GM21390 (cell line): Measurements from ENCODE around the gene CACNB2.
"Not testable (repeated sequence)": the region's sequence is repeated elsewhere in the genome, so short reads cannot be mapped to it uniquely, and the experiment has no call there.

ENCODE experiments used
- ATAC-seq: cut with Tn5 transposase; IDR thresholded peaks from one replicate; pipeline ENCODE4 v1.9.1; 2021; ENCODE audit not compliant: unreplicated experiment

Gene CACNB2

GRCh38 chr10:18554479-18554878 is 414.3 kb downstream of the CACNB2 start:
- no peak for ATAC-seq

- ATAC-seq, result no peak
Measured at GRCh38 chr10:18556522-18557147, 416.4 kb downstream of the CACNB2 start.

DNA sequence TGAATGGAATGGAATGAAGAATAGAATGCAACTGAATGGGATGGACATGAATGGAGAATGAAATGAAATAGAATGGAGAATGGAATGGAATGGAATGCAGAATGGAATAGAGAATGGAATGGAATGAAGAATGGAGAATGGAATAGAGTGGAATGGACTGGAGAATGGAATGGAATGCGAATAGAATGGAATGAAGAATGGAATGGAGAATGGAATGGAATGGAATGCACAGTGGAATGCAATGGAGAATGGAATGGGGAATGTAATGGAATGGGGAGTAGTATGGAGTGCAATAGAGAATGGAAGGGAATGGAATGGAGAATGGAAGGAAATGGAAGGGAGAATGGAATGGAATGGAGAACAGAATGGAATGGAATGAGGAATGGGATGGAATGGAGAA is 417.7 kb downstream of the CACNB2 start:
- ATAC-seq, result no peak

GRCh38 chr10:18561861-18562551 is 421.8 kb downstream of the CACNB2 start:
- no peak for ATAC-seq

DNA sequence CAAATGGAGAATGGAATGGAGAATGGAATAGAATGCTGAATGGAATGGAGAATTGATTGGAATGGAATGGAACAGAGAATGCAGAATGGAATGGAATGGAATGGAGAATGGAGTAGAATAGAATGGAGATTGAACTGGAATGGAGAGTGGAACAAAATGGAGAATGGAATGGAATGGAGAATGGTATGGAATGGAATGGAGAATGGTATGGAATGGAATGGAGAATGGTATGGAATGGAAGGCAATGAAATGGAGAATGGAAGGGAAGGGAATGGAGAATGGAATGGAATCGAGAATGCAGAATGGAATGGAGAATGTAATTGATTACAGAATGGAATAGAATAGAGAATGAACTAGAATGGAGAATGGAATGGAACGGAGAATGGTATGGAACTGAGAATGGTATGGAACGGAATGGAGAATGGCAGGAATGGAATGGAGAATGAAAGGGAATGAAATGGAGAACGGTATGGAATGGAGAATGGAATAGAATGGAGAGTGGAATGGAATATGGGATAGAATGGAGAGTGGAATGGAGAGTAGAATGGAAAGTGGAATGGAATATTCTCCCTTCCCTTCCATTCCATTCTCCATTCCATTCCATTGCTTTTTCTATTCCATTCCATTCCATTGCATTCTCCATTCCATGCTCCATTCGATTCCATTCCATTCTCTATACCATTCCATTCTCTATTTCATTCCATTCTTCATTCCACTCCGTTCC is 422.9 kb downstream of the CACNB2 start:
- no peak for ATAC-seq

- ATAC-seq, result no peak
Measured at GRCh38 chr10:18565006-18565405, 424.8 kb downstream of the CACNB2 start.

- no peak for ATAC-seq
Measured at GRCh38 chr10:18566177-18566576, 426.0 kb downstream of the CACNB2 start.

DNA sequence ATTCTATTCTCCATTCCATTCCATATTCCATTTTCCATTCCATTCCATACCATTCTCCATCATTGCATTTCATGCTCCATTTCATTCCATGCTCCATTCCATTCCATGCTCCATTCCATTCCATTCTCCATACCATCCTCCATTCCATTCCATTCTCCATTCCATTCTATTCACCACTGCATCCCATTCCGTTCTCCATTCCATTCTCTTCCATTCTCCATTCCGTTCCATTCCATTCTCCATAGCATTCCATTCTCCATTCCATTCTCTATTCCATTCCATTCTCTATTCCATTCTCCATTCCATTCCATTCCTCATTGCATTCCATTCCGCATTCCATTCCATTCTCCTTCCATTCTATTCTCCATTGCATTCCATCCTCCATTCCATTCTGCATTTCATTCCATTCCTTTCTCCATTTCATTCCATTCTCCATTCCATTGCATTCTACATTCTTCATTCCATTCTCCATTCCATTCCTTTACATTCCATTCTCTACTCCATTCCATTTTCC is 427.2 kb downstream of the CACNB2 start:
- no peak for ATAC-seq

DNA sequence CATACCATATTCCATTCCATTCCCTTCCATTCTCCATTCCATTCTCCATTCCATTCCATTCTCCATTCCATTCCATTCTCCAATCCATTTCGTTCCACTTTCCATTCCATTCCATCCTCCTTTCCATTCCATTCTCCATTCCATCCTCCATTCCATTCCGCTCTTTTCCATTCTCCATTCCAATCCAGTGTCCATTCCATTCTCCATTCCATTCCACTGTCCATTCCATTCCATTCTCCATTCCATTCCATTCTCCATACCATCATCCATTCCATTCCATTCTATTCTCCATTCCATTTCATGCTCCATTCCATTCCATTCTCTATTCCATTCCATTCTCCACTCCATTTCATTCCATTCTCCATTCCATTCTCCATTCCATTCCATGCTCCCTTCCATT is 430.2 kb downstream of the CACNB2 start:
- ATAC-seq, result not testable (repeated sequence)

- no peak for ATAC-seq
Measured at GRCh38 chr10:18571076-18571475, 430.9 kb downstream of the CACNB2 start.

DNA sequence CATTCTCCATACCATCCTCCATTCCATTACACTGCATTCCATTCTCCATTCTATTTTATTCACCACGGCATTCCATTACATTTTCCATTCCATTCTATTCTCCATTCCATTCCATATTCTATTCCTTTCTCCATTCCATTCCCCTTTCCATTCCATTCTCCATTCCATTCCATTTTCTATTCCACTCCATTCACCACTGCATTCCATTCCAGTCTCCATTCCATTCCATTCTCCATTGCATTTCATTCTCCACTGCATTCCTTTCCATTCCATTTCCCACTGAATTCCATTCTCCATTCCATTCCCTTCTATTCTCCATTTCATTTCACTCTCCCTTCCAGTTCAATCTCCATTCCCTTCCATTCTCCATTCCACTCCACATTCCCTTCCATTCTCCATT is 431.6 kb downstream of the CACNB2 start:
- no peak for ATAC-seq

DNA sequence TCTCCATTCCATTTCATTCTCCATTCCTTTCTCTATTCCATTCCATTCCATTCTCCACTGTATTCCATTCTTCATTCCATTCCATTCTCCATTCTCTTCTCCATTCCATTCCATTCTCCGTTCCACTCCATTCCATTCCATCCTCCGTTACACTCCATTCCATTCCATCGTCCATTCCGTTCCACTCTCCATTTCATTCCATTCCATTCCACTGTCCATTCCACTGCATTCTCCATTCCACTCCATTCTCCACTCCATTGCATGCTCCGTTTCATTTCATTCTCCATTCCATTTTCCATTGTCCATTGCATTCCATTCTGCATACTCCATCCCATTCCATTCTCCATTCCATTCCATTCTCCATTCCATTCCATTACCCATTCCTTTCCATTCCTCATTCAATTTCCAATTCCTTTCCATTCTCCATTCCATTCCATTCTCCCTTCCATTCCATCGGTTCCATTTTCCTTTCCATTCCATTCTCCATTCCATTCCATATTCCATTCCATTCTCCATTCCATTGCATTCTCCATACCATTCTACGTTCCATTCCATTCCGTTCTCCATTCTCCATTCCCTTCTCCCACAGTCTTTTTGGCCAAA is 432.8 kb downstream of the CACNB2 start:
- ATAC-seq, result no peak

- ATAC-seq, result no peak
Measured at GRCh38 chr10:18576586-18576985, 436.4 kb downstream of the CACNB2 start.

DNA sequence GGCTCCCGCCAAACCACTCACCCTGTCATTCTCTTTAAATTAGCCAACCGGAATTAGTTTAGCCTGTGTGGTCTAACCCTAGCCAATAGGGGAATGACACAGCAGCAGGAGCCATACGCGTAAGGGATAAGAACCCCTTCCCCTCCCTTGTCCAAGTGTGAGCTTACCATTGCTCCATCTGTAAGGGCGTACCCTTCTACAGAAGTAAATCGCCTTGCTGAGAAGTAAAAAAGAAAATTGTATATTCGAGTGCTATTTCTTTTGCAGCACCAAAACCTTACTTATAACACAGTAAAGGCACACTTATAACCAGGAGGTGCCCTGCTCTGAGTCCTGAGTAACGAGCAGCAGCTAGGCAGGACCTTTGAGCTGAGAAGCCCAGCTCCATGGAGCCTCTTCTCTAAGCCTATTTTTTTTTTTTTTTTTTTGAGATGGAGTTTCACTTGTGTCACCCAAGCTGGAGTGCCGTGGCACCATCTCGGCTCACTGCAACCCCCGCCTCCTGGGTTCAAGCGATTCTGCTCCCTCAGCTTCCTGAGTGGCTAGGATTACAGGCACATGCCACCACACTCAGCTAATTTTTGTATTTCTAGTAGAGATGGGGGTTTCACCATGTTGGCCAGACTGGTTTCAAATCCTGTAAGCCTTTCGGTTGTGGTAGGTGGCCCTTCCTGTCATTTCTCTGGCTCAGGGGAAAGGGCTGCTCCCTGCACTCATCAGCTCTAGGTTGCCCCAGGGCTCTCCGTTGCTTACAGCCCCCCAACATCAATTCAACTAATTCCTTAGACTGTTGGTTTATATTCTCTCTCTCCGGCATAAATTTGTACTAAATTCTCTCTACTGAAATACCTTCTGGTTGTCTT is 437.8 kb downstream of the CACNB2 start:
- ATAC-seq, result no peak

GRCh38 chr10:18582803-18583202 is 442.6 kb downstream of the CACNB2 start:
- ATAC-seq, result peak; percentile 61

GRCh38 chr10:18583575-18584270 is 443.5 kb downstream of the CACNB2 start:
- ATAC-seq, result peak; percentile 52

DNA sequence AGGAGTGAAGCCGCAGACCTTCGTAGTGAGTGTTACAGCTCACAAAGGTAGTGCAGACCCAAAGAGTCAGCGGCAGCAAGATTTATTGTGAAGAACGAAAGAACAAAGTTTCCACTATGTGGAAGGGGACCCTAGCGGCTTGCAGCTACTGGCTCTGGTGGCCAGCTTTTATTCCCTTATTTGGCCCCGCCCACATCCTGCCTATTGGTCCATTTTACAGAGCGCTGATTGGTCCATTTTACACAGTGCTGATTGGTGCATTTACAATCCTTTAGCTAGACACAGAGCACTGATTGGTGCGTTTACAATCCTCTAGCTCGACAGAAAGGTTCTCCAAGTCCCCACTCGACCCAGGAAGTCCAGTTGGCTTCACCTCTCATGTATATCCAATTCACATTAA is 446.4 kb downstream of the CACNB2 start:
- ATAC-seq, result not testable (repeated sequence)

GRCh38 chr10:18591141-18591540 is 450.9 kb downstream of the CACNB2 start:
- ATAC-seq, result not testable (repeated sequence)
